OCI-LY1 (cell line): ENCODE measurements around the gene TXNL4A.

Source experiments
- CTCF ChIP-seq: fragments of 200-600 bp; sonication (generic), shearing (Covaris generic); IDR thresholded peaks from 2 replicates; pipeline ENCODE4 v1.5.1; 2017; ENCODE audit warnings: mild to moderate bottlenecking, antibody characterized with exemption, low read length, moderate library complexity, mixed read lengths
- EZH2 ChIP-seq: fragments of 200-600 bp; sonication (generic), shearing (Covaris generic); IDR thresholded peaks from 2 replicates; pipeline ENCODE4 v1.8.0; 2017; ENCODE audit warnings: borderline replicate concordance, mixed run types, mild to moderate bottlenecking, antibody characterized with exemption, low read length, moderate library complexity, mixed read lengths

- TF ChIP-seq CTCF (no peak), EZH2 (no peak)
Observed at GRCh38 chr18:79975043-79975442, 13.3 kb downstream of the TXNL4A start.
